ENCODE measurements around the gene QKI. TPM values are rescaled to one million over a fixed set of nuclear protein-coding genes. Genes with fewer than 3 reads are reported as not detected.

QKI gene
- total and polyA plus RNA-seq, 2 of the 8 experiments (the other 6 are each of a cell fraction or from before 2014, with no cell fraction given) = 181 to 183 TPM

GRCh38 chr6:163607792-163608191 lies 193.3 kb downstream of the QKI start:
- no peak overlapping the region; the same call in 1 of the 2 replicates for H2BK12ac ChIP-seq (ENCODE audit: low read depth, low read length)
- H2AK5ac ChIP-seq (ENCODE audit: low read depth, low read length) = no peak overlapping the region
- H4K5ac ChIP-seq (ENCODE audit: insufficient read length, low read depth, low read length) = no peak overlapping the region
- H2AFZ ChIP-seq (ENCODE audit: low read length) = no peak overlapping the region
- H3K56ac ChIP-seq (replicated peaks; ENCODE audit: insufficient read length, low read depth, low read length) = no peak overlapping the region
- no peak overlapping the region for H2BK5ac ChIP-seq (ENCODE audit: low read depth, low read length)
- DNase-seq (ENCODE audit: low read depth in 1 of 2, low spot score in 2 of 2) (no peak), FAIRE-seq (no peak)
- no peak overlapping the region for H4K8ac ChIP-seq (ENCODE audit: extremely low read depth, insufficient read depth, low read length)
- H3K14ac ChIP-seq (ENCODE audit: insufficient read length) = no peak overlapping the region
- no peak overlapping the region for H3K4me3 ChIP-seq (ENCODE audit: extremely low read depth in 1 of 4, insufficient read depth in 2 of 4, low read depth in 3 of 4, low read length in 4 of 4)
- 96% methylated on average over 10 of the region's 10 CpGs; no CpG with 5 or more reads in 1 of the 2 experiments for WGBS, 2 experiments (ENCODE audit: extremely low coverage in 1 of 2, insufficient coverage in 1 of 2, insufficient read length in 1 of 2, insufficient replicate concordance in 2 of 2, low coverage in 1 of 2, low lambda C conversion rate in 2 of 2, missing lambda C conversion rate in 1 of 2)
- no peak overlapping the region for H3K23ac ChIP-seq (ENCODE audit: insufficient read length)
- no peaks in the 10 kb centered on the region; a peak in 1 of 7 replicates for H3K4me1 ChIP-seq (replicated peaks in 1 of 4; ENCODE audit: control insufficient read depth in 3 of 4, insufficient read depth in 4 of 4, low read length in 3 of 4)
- H3K4me2 ChIP-seq (ENCODE audit: insufficient read depth in 1 of 2, low read depth in 2 of 2, low read length in 2 of 2) = no peak overlapping the region
- no peak overlapping the region for H4K91ac ChIP-seq (replicated peaks; ENCODE audit: insufficient read length, low read length)
- no peaks in the 10 kb centered on the region for H3K23me2 ChIP-seq (ENCODE audit: low read depth, low read length)
- no peak overlapping the region for H3K27ac ChIP-seq (ENCODE audit: low read depth, low read length)
- H3K79me2 ChIP-seq (ENCODE audit: control insufficient read depth in 1 of 2, insufficient read depth in 2 of 2, low read length in 2 of 2) = no peaks in the 10 kb centered on the region
- H3K9ac ChIP-seq (replicated peaks in 1 of 4; ENCODE audit: extremely low read depth in 1 of 4, low read depth in 3 of 4, low read length in 3 of 4) = no peak overlapping the region
- H2BK120ac ChIP-seq (replicated peaks; ENCODE audit: low read depth, low read length) = no peak overlapping the region
- H3K79me1 ChIP-seq (ENCODE audit: low read depth, low read length) = no peaks in the 10 kb centered on the region
- H2BK20ac ChIP-seq (ENCODE audit: low read length) = no peak overlapping the region
- no peak overlapping the region for H3K4ac ChIP-seq (replicated peaks; ENCODE audit: insufficient read length, low read depth, low read length)
- no peaks in the 10 kb centered on the region for H3K27me3 ChIP-seq (replicated peaks in 1 of 4; ENCODE audit: control insufficient read depth in 3 of 4, extremely low read depth in 1 of 4, insufficient read depth in 3 of 4, low read length in 3 of 4)
- no peaks in the 10 kb centered on the region for H4K20me1 ChIP-seq (replicated peaks in 1 of 2; ENCODE audit: control insufficient read depth in 1 of 2, insufficient read depth in 2 of 2, low read length in 2 of 2)
- H2BK15ac ChIP-seq (ENCODE audit: low read length) = no peak overlapping the region
- CTCF ChIA-PET (ENCODE audit: partially characterized antibody) = no interaction called here
- no peaks in the 10 kb centered on the region for H3K9me3 ChIP-seq (ENCODE audit: insufficient read depth in 2 of 2, low read depth in 1 of 2, low read length in 1 of 2)
- H3K18ac ChIP-seq (ENCODE audit: extremely low read depth, low read length) = no peak overlapping the region
- POLR2A ChIA-PET (ENCODE audit: partially characterized antibody) = no interaction called here
- TF ChIP-seq EGR1 (IDR thresholded peaks at IDR 0.05; ENCODE audit: borderline replicate concordance, low read depth, low read length) (no peak), CBX8 (IDR thresholded peaks at IDR 0.05; ENCODE audit: borderline replicate concordance, low read depth, low read length) (no peak), POLR2A (IDR thresholded peaks at IDR 0.05; ENCODE audit: control extremely low read depth in 1 of 2, low read depth in 2 of 2, low read length in 2 of 2) (no peak), RNF2 (IDR thresholded peaks at IDR 0.05; ENCODE audit: borderline replicate concordance, low read depth, low read length, missing control alignments, poor library complexity, severe bottlenecking) (no peak), SIX5 (IDR thresholded peaks at IDR 0.05; ENCODE audit: low read depth, low read length) (no peak), CHD2 (IDR thresholded peaks at IDR 0.05; ENCODE audit: low read length) (no peak), EZH2 (IDR thresholded peaks at IDR 0.05; ENCODE audit: low read depth, low read length, severe bottlenecking) (no peak), SUZ12 (IDR thresholded peaks at IDR 0.05; ENCODE audit: low read length) (no peak), GTF2F1 (IDR thresholded peaks at IDR 0.05; ENCODE audit: borderline replicate concordance, low read depth, low read length) (no peak), SIN3A (conservative IDR thresholded peaks at IDR 0.05 in 1 of 2, IDR thresholded peaks at IDR 0.05 in 1 of 2; ENCODE audit: low read depth in 1 of 2, low read length in 2 of 2) (no peak), MAFK (IDR thresholded peaks at IDR 0.05; ENCODE audit: low read depth, low read length) (no peak), BRCA1 (IDR thresholded peaks at IDR 0.05; ENCODE audit: low read depth, low read length) (no peak)
- H3K36me3 ChIP-seq (ENCODE audit: control insufficient read depth in 2 of 4, insufficient read depth in 4 of 4, low read length in 3 of 4) = no peaks in the 10 kb centered on the region
